Small intestine (tissue), 7 donors: ENCODE measurements around the gene AMZ1. TPM values are rescaled to one million over a fixed set of nuclear protein-coding genes. Genes with fewer than 3 reads are reported as not detected.

Experiments
- DNase-seq, 2 donors: peaks; one replicate each; pipeline versions ENCODE4 v3.0.0 to v3.0.0-alpha.2; 2013
- FAIRE-seq: peaks from 2 replicates; lab custom pipeline; 2012; peaks lifted over from hg19 to GRCh38; lab: Jason Lieb, UNC
- H3K27ac ChIP-seq, 3 donors: one replicate each; pipeline ENCODE4 v1.5.1; 2013; ENCODE audit warnings: low read length in 2 of 3, mild to moderate bottlenecking in 2 of 3, control low read depth in 1 of 3, inconsistent platforms in 1 of 3, low read depth in 1 of 3, moderate library complexity in 1 of 3
- H3K27me3 ChIP-seq, 3 donors: one replicate each; pipeline ENCODE4 v1.6.1; 2013; ENCODE audit warnings: low read length in 3 of 3, inconsistent platforms in 1 of 3; ENCODE audit not compliant: control insufficient read depth in 3 of 3, insufficient read depth in 3 of 3
- H3K36me3 ChIP-seq, 3 donors: one replicate each; pipeline ENCODE4 v1.6.1; 2013; ENCODE audit warnings: low read length in 3 of 3, inconsistent platforms in 1 of 3, low read depth in 1 of 3, mild to moderate bottlenecking in 1 of 3, moderate library complexity in 1 of 3; ENCODE audit not compliant: control insufficient read depth in 3 of 3, insufficient read depth in 2 of 3
- H3K4me1 ChIP-seq, 3 donors: one replicate each; pipeline ENCODE4 v1.6.1; 2013; ENCODE audit warnings: low read length in 2 of 3, inconsistent platforms in 1 of 3, low read depth in 1 of 3, mild to moderate bottlenecking in 1 of 3, moderate library complexity in 1 of 3; ENCODE audit not compliant: control insufficient read depth in 3 of 3, insufficient read depth in 2 of 3
- H3K4me3 ChIP-seq, 3 donors: one replicate each; pipeline ENCODE4 v1.5.1; 2013; ENCODE audit warnings: low read length in 3 of 3, control low read depth in 1 of 3, inconsistent platforms in 1 of 3, low read depth in 1 of 3, mild to moderate bottlenecking in 1 of 3, moderate library complexity in 1 of 3
- H3K9me3 ChIP-seq, 2 donors: one replicate each; pipeline ENCODE4 v1.6.1; 2013; ENCODE audit warnings: low read depth in 1 of 2, low read length in 1 of 2; ENCODE audit not compliant: control insufficient read depth in 2 of 2, insufficient read depth in 1 of 2
- WGBS, 3 donors: extraction: QIAGEN DNeasy Blood & Tissue Kit; methylation state at CpG; one replicate each; pipeline ENCODE4 v1.1.7; 2013; 5-methylcytosine and 5-hydroxymethylcytosine counted together
- polyA plus RNA-seq, 4 donors: library from polyadenylated mRNA; stranded (reverse) in 3 of 4; unstranded in 1 of 4; fragments of 200-250 nt in 3 of 4; fragments of 120-200 nt in 1 of 4; gene quantifications; one replicate each; pipeline versions ENCODE4 v1.2.1 to v1.2.3, GENCODE V29; 2013
- donor health status: healthy with polysubstance abuse.
- donor health status: control.
- donor health status: control.
- donor health status: Bipolar disorder and iron deficiency.
- donor health status: healthy.

Gene AMZ1
- polyA plus RNA-seq, 4 donors, result 0.07 to 0.24 TPM; not detected in 2

DNA sequence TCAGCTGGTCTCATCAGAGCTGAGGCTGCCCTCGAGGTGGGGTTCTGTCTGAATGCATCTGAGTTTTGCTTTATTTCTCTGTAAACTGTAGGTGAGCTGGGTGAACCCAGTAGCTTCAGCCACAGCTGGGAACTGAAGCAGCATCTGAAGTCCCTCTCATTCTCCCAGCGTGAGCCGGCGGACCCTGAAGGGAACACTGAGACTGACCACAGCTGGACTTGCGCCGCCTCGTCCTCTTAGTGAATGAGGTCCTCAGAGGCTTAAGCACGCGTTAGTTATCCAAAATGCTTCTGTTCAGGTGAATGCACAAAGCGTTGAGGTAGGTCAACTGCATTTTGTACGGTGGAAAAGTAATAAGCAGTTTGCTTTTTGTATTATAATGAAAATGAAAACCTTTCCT, 76.6 kb downstream of the AMZ1 start:
- DNase-seq (no peak), FAIRE-seq (no peak)
- H3K4me3 ChIP-seq, result no peak overlapping the region
- H3K27me3 ChIP-seq, result no peaks in the 10 kb centered on the region
- 93 to 94% (median 94%) methylated on average over 11 of the region's 11 CpGs for WGBS, 3 donors
- H3K9me3 ChIP-seq, result peaks cover 0 to 5% of the 10 kb centered on the region in 2 donors
- no peak overlapping the region for H3K27ac ChIP-seq
- H3K36me3 ChIP-seq, result peaks cover 0 to 24% (median 0%) of the 10 kb centered on the region in 3 donors
- peaks cover 0 to 31% (median 5%) of the 10 kb centered on the region in 3 donors for H3K4me1 ChIP-seq

Other genes starting within 250 kb of the AMZ1 start
- gene GRIFIN, start 211.8 kb upstream of the AMZ1 start, polyA plus RNA-seq, result not detected
- 10 to 100 TPM; 10.5 to 39.3 (median 17.5) TPM for gene LFNG, start 168.4 kb upstream of the AMZ1 start, polyA plus RNA-seq
- 10 to 100 TPM; 25.1 to 40.3 (median 28.2) TPM for gene BRAT1, start 132.7 kb upstream of the AMZ1 start, polyA plus RNA-seq
- gene IQCE, start 129.2 kb upstream of the AMZ1 start, polyA plus RNA-seq, result 10 to 100 TPM; 10.4 to 20.8 (median 15.5) TPM
- gene TTYH3, start 56.2 kb upstream of the AMZ1 start, polyA plus RNA-seq, result 100 to 1,000 TPM in 1 of 4 donors, 10 to 100 TPM in 1, 1 to 10 TPM in 2; 6.9 to 149 (median 20.6) TPM
- gene GNA12, start 156.1 kb downstream of the AMZ1 start, polyA plus RNA-seq, result 10 to 100 TPM in 2 of 4 donors, 1 to 10 TPM in 2; 3.4 to 27.2 (median 14.5) TPM